Brain microvascular endothelial cell (primary cell): ENCODE measurements around the gene SGPP1.

Experiments used
- DNase-seq: peaks from one replicate; pipeline ENCODE4 v3.0.0-alpha.2; 2020
- H3K27ac ChIP-seq: fragments of 250-450 bp; sonication (Bioruptor Pico); 2 replicates; pipeline ENCODE4 v1.5.1; 2020; ENCODE audit warnings: mild to moderate bottlenecking, moderate library complexity
- H3K27me3 ChIP-seq: fragments of 250-450 bp; sonication (Bioruptor Pico); replicated peaks from 2 replicates; pipeline ENCODE4 v1.5.1; 2020; ENCODE audit warnings: mild to moderate bottlenecking
- H3K36me3 ChIP-seq: fragments of 250-450 bp; sonication (Bioruptor Pico); replicated peaks from 2 replicates; pipeline ENCODE4 v1.5.1; 2020; ENCODE audit warnings: mild to moderate bottlenecking
- H3K4me3 ChIP-seq: 2 replicates; pipeline ENCODE4 v1.5.1; 2011; ENCODE audit warnings: low read depth, mild to moderate bottlenecking, control low read depth, low read length, moderate library complexity
- CTCF ChIP-seq: IDR thresholded peaks from 2 replicates; pipeline ENCODE4 v1.5.1; 2011; ENCODE audit warnings: low read depth, mild to moderate bottlenecking, moderate library complexity, low read length, control low read depth, inconsistent platforms; ENCODE audit errors: missing control alignments
- in situ Hi-C: cut with HindIII; loops from 2 replicates; pipeline ENCODE4 v1.10.0; 2017; ENCODE audit warnings: low sequenced_read_pairs, low pct_ligation_motif_present

The SGPP1 gene

GRCh38 chr14:63689132-63689531 is 38.7 kb downstream of the SGPP1 start:
- TF ChIP-seq CTCF, result no peak
- no peak for DNase-seq
- no peak overlapping the region for H3K27ac ChIP-seq
- no peaks in the 10 kb centered on the region for H3K27me3 ChIP-seq
- in situ Hi-C loops, result no loop called here
- no peaks in the 10 kb centered on the region for H3K36me3 ChIP-seq
- H3K4me3 ChIP-seq, result no peak overlapping the region

- DNase-seq, result no peak
- no peak for TF ChIP-seq CTCF
- in situ Hi-C loops, result no loop called here
- H3K27me3 ChIP-seq, result no peaks in the 10 kb centered on the region
- H3K27ac ChIP-seq, result no peak overlapping the region
- H3K36me3 ChIP-seq, result no peaks in the 10 kb centered on the region
- no peak overlapping the region for H3K4me3 ChIP-seq
Observed at GRCh38 chr14:63686926-63687325, 40.9 kb downstream of the SGPP1 start.

- no peak overlapping the region for H3K27ac ChIP-seq
- no peak for TF ChIP-seq CTCF
- no peak overlapping the region for H3K4me3 ChIP-seq
- in situ Hi-C loops, result no loop called here
- no peak for DNase-seq
- no peaks in the 10 kb centered on the region for H3K36me3 ChIP-seq
- H3K27me3 ChIP-seq, result no peaks in the 10 kb centered on the region
Observed at GRCh38 chr14:63685401-63685800, 42.5 kb downstream of the SGPP1 start.

- H3K36me3 ChIP-seq, result no peaks in the 10 kb centered on the region
- in situ Hi-C loops, result no loop called here
Observed at GRCh38 chr14:63682727-63683593, 44.9 kb downstream of the SGPP1 start.

GRCh38 chr14:63678536-63678935 is 49.3 kb downstream of the SGPP1 start:
- in situ Hi-C loops, result no loop called here
- no peaks in the 10 kb centered on the region for H3K27me3 ChIP-seq
- no peak overlapping the region for H3K4me3 ChIP-seq
- TF ChIP-seq CTCF, result no peak
- DNase-seq, result no peak
- H3K36me3 ChIP-seq, result no peaks in the 10 kb centered on the region
- no peak overlapping the region for H3K27ac ChIP-seq

More at GRCh38 chr14:63682727-63683593, 44.9 kb downstream of the SGPP1 start:
- H3K4me3 ChIP-seq, result no peak overlapping the region
- no peaks in the 10 kb centered on the region for H3K27me3 ChIP-seq
- no peak for DNase-seq
- no peak for TF ChIP-seq CTCF
- no peak overlapping the region for H3K27ac ChIP-seq
